Measurements from ENCODE around the gene LHPP.

The LHPP gene

GRCh38 chr10:124521429-124521871, 59.8 kb downstream of the LHPP start:
- Mint-ChIP-seq H3K9me3 (no peaks in the 10 kb centered on the region), H3K27me3 (no peaks in the 10 kb centered on the region), H3K4me1 (ENCODE audit: low read depth) (peaks cover 53% of the 10 kb centered on the region), H3K4me3 (no peak overlapping the region), H3K36me3 (ENCODE audit: low read depth) (peaks cover 5% of the 10 kb centered on the region), H3K27ac (peak overlapping the region; percentile 89)
- intact Hi-C loops (cut with micrococcal nuclease): no loop called here

DNA sequence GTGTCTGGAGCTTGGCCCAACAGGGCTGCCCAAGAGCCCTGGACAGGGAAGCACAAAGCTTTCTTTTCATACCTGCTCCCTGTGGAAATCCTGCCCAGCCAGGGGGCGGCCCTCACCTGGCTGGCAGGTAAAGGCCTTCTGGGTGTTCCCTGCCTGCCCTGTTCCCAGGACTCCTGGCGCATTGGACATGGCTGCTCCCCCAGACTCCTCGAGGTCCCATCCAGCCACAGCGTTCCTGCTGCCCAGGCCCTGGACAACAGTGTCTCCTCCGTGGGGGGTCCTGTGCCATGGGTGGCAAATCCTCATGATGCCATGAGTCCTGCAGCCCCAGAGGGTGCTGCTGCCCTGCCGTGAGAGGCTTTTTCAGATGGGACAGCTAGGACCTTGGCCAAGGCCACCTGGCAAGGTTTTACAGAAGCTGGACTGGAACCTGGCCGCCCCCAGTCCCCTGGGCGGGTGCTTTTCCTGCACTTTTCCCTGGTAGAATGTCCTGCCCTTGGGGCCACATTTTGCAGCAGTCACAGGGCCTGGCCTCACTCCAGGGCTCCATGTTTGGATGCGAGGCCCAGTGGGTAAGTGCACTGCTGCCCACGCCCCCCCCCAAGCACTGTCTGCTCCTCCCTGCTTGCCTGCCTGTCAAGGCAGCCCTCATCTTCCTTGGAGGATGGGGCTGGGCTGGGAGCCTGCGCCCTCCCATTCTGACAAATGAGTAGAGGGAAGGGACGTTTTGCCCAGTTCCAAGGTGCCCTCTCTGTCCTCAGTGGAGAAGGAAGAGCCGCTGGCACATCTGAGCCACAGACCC, 60.7 kb downstream of the LHPP start:
- Mint-ChIP-seq H3K4me3 (no peak overlapping the region), H3K27me3 (no peaks in the 10 kb centered on the region), H3K36me3 (ENCODE audit: low read depth) (peaks cover 5% of the 10 kb centered on the region), H3K4me1 (ENCODE audit: low read depth) (peaks cover 53% of the 10 kb centered on the region), H3K27ac (peak overlapping the region; percentile 89), H3K9me3 (no peaks in the 10 kb centered on the region)
- intact Hi-C loops (cut with micrococcal nuclease): no loop called here

- no peaks in the 10 kb centered on the region for H3K9me3 Mint-ChIP-seq
- peak overlapping the region; percentile 89 for H3K27ac Mint-ChIP-seq
- peaks cover 5% of the 10 kb centered on the region for H3K36me3 Mint-ChIP-seq (ENCODE audit: low read depth)
- intact Hi-C loops (cut with micrococcal nuclease): no loop called here
- H3K4me3 Mint-ChIP-seq: no peak overlapping the region
- peaks cover 53% of the 10 kb centered on the region for H3K4me1 Mint-ChIP-seq (ENCODE audit: low read depth)
- no peaks in the 10 kb centered on the region for H3K27me3 Mint-ChIP-seq
These were observed 61.6 kb downstream of the LHPP start for GRCh38 chr10:124522933-124523871.

DNA sequence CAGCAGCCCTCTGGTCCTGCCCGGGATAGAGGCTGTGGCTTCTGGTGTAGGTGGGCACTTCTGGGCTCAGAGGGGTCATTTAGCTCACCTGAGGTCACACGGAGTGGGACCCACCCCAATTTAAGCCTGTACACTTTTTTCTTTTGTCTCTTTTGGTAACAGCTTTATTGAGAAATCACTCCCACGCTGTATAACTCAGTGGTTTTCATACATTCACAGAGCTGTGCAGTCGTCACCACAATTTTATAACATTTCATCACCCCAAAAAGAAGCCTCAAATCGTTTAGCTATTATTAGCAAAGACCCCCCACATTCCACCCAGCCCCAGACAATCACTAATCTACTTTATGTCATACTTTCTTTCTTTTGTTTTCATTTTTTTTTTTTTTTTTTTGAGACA, 62.3 kb downstream of the LHPP start:
- intact Hi-C loops (cut with micrococcal nuclease): no loop called here

GRCh38 chr10:124524991-124525653, 63.5 kb downstream of the LHPP start:
- no peaks in the 10 kb centered on the region for H3K9me3 Mint-ChIP-seq
- peaks cover 53% of the 10 kb centered on the region for H3K4me1 Mint-ChIP-seq (ENCODE audit: low read depth)
- H3K4me3 Mint-ChIP-seq: no peak overlapping the region
- intact Hi-C loops (cut with micrococcal nuclease): no loop called here
- peak overlapping the region; percentile 3 for H3K27ac Mint-ChIP-seq
- no peaks in the 10 kb centered on the region for H3K27me3 Mint-ChIP-seq
- no peaks in the 10 kb centered on the region for H3K36me3 Mint-ChIP-seq (ENCODE audit: low read depth)

More for the DNA sequence above, 62.3 kb downstream of the LHPP start:
- Mint-ChIP-seq H3K4me1 (ENCODE audit: low read depth) (peaks cover 53% of the 10 kb centered on the region), H3K27ac (peak overlapping the region; percentile 89), H3K9me3 (no peaks in the 10 kb centered on the region), H3K36me3 (ENCODE audit: low read depth) (no peaks in the 10 kb centered on the region), H3K27me3 (no peaks in the 10 kb centered on the region), H3K4me3 (no peak overlapping the region)

GRCh38 chr10:124525751-124526600, 64.4 kb downstream of the LHPP start:
- intact Hi-C loops (cut with micrococcal nuclease): no loop called here
- H3K4me1 Mint-ChIP-seq (ENCODE audit: low read depth): peaks cover 49% of the 10 kb centered on the region
- no peaks in the 10 kb centered on the region for H3K27me3 Mint-ChIP-seq
- no peaks in the 10 kb centered on the region for H3K9me3 Mint-ChIP-seq
- no peaks in the 10 kb centered on the region for H3K36me3 Mint-ChIP-seq (ENCODE audit: low read depth)
- H3K27ac Mint-ChIP-seq: peak overlapping the region; percentile 3
- H3K4me3 Mint-ChIP-seq: no peak overlapping the region

DNA sequence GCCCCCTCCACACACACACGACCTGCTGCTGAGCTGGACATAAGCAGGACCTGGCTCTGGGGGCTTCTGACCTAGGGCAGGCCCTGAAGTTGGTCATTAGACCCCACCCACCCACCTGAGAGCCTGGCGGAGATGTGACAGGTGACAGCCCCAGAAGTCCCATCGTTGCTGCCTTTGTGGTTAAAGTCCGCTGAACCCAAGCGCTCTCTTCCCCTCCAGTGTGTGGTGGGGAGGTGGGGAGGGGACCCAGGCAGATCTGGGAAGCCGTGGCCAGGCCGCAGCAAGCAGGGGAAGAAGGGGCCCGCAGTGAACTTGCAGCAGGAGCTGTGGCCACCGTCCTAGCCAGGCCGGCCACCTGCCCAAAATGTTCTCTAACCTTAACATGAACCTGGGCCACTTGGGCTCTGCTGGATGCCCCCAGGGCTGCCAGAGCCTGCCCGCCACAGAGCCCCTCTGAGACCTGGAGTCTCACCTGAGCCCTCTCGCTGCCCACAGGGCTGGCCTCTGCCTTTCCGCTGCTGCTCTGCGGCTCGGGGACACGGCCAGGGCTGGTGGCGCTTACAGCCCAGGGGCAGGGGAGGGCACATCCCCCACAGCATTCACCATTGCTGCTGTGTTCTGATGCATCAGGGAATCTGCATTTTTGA, 65.1 kb downstream of the LHPP start:
- H3K4me1 Mint-ChIP-seq (ENCODE audit: low read depth): peaks cover 41% of the 10 kb centered on the region
- no peak overlapping the region for H3K4me3 Mint-ChIP-seq
- intact Hi-C loops (cut with micrococcal nuclease): no loop called here
- no peaks in the 10 kb centered on the region for H3K36me3 Mint-ChIP-seq (ENCODE audit: low read depth)
- H3K27ac Mint-ChIP-seq: no peak overlapping the region
- H3K27me3 Mint-ChIP-seq: no peaks in the 10 kb centered on the region
- H3K9me3 Mint-ChIP-seq: no peaks in the 10 kb centered on the region

GRCh38 chr10:124527874-124528395, 66.3 kb downstream of the LHPP start:
- Mint-ChIP-seq H3K9me3 (no peaks in the 10 kb centered on the region), H3K27me3 (no peaks in the 10 kb centered on the region), H3K4me3 (no peak overlapping the region), H3K4me1 (ENCODE audit: low read depth) (peaks cover 29% of the 10 kb centered on the region), H3K36me3 (ENCODE audit: low read depth) (no peaks in the 10 kb centered on the region), H3K27ac (peak overlapping the region; percentile 18)
- intact Hi-C loops (cut with micrococcal nuclease): no loop called here

DNA sequence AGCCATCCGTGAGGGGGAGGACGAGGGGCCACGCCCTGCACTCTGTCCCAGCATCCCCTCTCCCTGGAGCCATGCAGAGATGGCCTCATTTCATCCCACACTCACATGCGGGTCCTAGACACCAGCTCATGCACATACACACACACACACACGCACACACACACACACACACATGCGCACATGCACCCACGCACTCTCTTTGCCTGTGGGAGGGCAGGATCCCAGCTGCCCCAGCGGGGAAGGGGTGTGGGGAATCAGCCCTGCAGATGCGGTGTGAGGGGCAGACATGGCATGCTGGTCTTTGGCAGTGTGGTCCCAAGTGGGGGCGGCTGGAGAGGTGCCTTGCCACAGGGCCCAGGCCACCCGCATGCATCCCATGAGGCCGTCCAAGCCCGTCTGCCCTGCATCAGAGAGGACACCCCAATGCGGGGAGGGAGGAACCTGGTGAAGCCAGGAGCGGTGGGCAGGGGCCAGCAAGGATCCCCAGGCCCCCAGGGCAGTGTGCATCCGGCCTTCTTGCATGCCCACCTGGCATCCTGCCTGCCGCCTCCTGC, 68.1 kb downstream of the LHPP start:
- Mint-ChIP-seq H3K9me3 (no peaks in the 10 kb centered on the region), H3K27me3 (no peaks in the 10 kb centered on the region), H3K4me3 (no peak overlapping the region), H3K4me1 (ENCODE audit: low read depth) (peaks cover 20% of the 10 kb centered on the region), H3K36me3 (ENCODE audit: low read depth) (no peaks in the 10 kb centered on the region), H3K27ac (peak overlapping the region; percentile 32)
- intact Hi-C loops (cut with micrococcal nuclease): loop anchor here (1.0 to 10.0 kb wide), 5 partner anchors 95 to 385 kb away; no protein-coding TSS in a partner anchor

GRCh38 chr10:124530215-124530665, 68.6 kb downstream of the LHPP start:
- H3K4me1 Mint-ChIP-seq (ENCODE audit: low read depth): peaks cover 20% of the 10 kb centered on the region
- no peaks in the 10 kb centered on the region for H3K36me3 Mint-ChIP-seq (ENCODE audit: low read depth)
- no peaks in the 10 kb centered on the region for H3K27me3 Mint-ChIP-seq
- no peak overlapping the region for H3K27ac Mint-ChIP-seq
- no peak overlapping the region for H3K4me3 Mint-ChIP-seq
- no peaks in the 10 kb centered on the region for H3K9me3 Mint-ChIP-seq
- intact Hi-C loops (cut with micrococcal nuclease): loop anchor here (1.0 to 10.0 kb wide), 5 partner anchors 95 to 385 kb away; no protein-coding TSS in a partner anchor

- no peaks in the 10 kb centered on the region for H3K9me3 Mint-ChIP-seq
- H3K4me1 Mint-ChIP-seq (ENCODE audit: low read depth): peaks cover 24% of the 10 kb centered on the region
- intact Hi-C loops (cut with micrococcal nuclease): loop anchor here (1.0 to 10.0 kb wide), 5 partner anchors 94 to 384 kb away; no protein-coding TSS in a partner anchor
- no peak overlapping the region for H3K4me3 Mint-ChIP-seq
- no peaks in the 10 kb centered on the region for H3K27me3 Mint-ChIP-seq
- H3K27ac Mint-ChIP-seq: no peak overlapping the region
- no peaks in the 10 kb centered on the region for H3K36me3 Mint-ChIP-seq (ENCODE audit: low read depth)
These were observed 69.2 kb downstream of the LHPP start for GRCh38 chr10:124530816-124531215.

DNA sequence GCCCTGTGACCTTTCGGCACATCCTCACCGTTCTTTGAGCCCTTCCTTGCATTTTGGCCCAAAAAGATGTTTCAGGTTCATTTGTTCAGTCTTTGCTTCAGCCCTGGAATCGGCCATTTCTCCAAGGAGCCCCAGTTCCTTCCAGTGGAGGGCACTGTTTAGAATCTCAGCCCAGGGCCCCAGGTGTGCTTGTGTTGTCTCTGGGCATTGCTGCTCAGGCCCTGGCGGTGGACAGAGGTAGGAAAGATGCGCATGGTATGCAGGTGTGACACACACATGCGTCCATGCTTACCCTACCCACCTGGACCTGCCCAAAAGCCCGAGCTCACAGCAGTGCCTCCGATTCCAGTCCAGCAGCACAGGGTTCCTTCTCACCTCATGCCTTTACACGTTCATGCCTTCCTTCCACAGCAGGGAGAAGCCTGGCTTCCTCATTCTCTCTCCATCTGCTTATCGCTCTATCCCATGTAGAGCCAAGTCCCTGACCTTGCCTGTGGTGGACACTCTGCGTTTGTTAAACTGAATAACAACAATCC, 70.6 kb downstream of the LHPP start:
- intact Hi-C loops (cut with micrococcal nuclease): loop anchor here (10.0 kb wide), 2 partner anchors 93 to 383 kb away; no protein-coding TSS in a partner anchor
- Mint-ChIP-seq H3K27ac (no peak overlapping the region), H3K36me3 (ENCODE audit: low read depth) (no peaks in the 10 kb centered on the region), H3K4me1 (ENCODE audit: low read depth) (peaks cover 36% of the 10 kb centered on the region), H3K4me3 (no peak overlapping the region), H3K27me3 (no peaks in the 10 kb centered on the region), H3K9me3 (no peaks in the 10 kb centered on the region)

All from dendritic cell treated with granulocyte-macrophage colony-stimulating factor and Interleukin-4, amounts not matched to agents 40 ng/mL and 50 ng/mL, for 4 days (primary cell).